GM23248 (cell line): ENCODE results near the gene CCDC146. TPM values are rescaled to one million over a fixed set of nuclear protein-coding genes. Genes with fewer than 3 reads are reported as not detected.
"Not testable (repeated sequence)": the region's sequence is repeated elsewhere in the genome, so short reads cannot be mapped to it uniquely, and the experiment has no call there.

ENCODE experiments used
- DNase-seq: peaks from one replicate; pipeline ENCODE4 v3.0.0-alpha.2; 2015
- H2AFZ ChIP-seq: fragments of 200-600 bp; sonication (generic); 2 replicates; pipeline ENCODE4 v1.6.1; 2016; ENCODE audit warnings: antibody characterized with exemption
- H3F3A ChIP-seq: fragments of 200-600 bp; sonication (generic); 2 replicates; pipeline ENCODE4 v1.6.1; 2016; ENCODE audit warnings: mild to moderate bottlenecking, antibody characterized with exemption, mixed run types; ENCODE audit not compliant: insufficient read depth
- H3K27ac ChIP-seq: fragments of 200-600 bp; sonication (generic); 2 replicates; pipeline ENCODE4 v1.5.1; 2016; ENCODE audit warnings: mild to moderate bottlenecking
- H3K27me3 ChIP-seq: fragments of 200-600 bp; sonication (generic); replicated peaks from 2 replicates; pipeline ENCODE4 v1.6.1; 2016; ENCODE audit warnings: mild to moderate bottlenecking; ENCODE audit not compliant: insufficient read depth
- H3K36me3 ChIP-seq: fragments of 200-600 bp; sonication (generic); 2 replicates; pipeline ENCODE4 v1.6.1; 2016; ENCODE audit warnings: low read depth, mild to moderate bottlenecking
- H3K4me1 ChIP-seq: fragments of 200-600 bp; sonication (generic); 2 replicates; pipeline ENCODE4 v1.6.1; 2016; ENCODE audit warnings: mild to moderate bottlenecking; ENCODE audit not compliant: insufficient read depth
- H3K4me2 ChIP-seq: fragments of 200-600 bp; sonication (generic); one replicate; pipeline ENCODE4 v1.6.1; 2016; ENCODE audit warnings: mild to moderate bottlenecking; ENCODE audit not compliant: unreplicated experiment
- H3K4me3 ChIP-seq: fragments of 200-600 bp; sonication (generic); 2 replicates; pipeline ENCODE4 v1.5.1; 2016; ENCODE audit warnings: mild to moderate bottlenecking
- H3K79me2 ChIP-seq: fragments of 200-600 bp; sonication (generic); 2 replicates; pipeline ENCODE4 v1.6.1; 2016; ENCODE audit warnings: mild to moderate bottlenecking; ENCODE audit not compliant: insufficient read depth
- H3K9ac ChIP-seq: fragments of 200-600 bp; sonication (generic); 2 replicates; pipeline ENCODE4 v1.6.1; 2016; ENCODE audit warnings: mild to moderate bottlenecking
- H3K9me2 ChIP-seq: fragments of 200-600 bp; sonication (generic); 2 replicates; pipeline ENCODE4 v1.6.1; 2016; ENCODE audit warnings: mixed run types, mild to moderate bottlenecking, moderate library complexity; ENCODE audit not compliant: insufficient read depth
- H3K9me3 ChIP-seq: fragments of 200-600 bp; sonication (generic); one replicate; pipeline ENCODE4 v1.6.1; 2017; ENCODE audit warnings: low read depth
- H4K20me1 ChIP-seq: fragments of 200-600 bp; sonication (generic); 2 replicates; pipeline ENCODE4 v1.6.0; 2016; ENCODE audit not compliant: insufficient read depth
- EZH2 ChIP-seq: fragments of 200-600 bp; sonication (generic); IDR thresholded peaks from 2 replicates; pipeline ENCODE4 v1.6.1; 2018; ENCODE audit warnings: antibody characterized with exemption, mild to moderate bottlenecking; ENCODE audit not compliant: insufficient read depth, poor library complexity, severe bottlenecking
- EZH2phosphoT487 ChIP-seq: fragments of 200-600 bp; sonication (generic); IDR thresholded peaks from 2 replicates; pipeline ENCODE4 v1.6.1; 2018; ENCODE audit warnings: antibody characterized with exemption, moderate library complexity, mild to moderate bottlenecking, low read depth; ENCODE audit not compliant: insufficient read depth
- WGBS, 2 experiments: methylation state at CpG; one replicate each; pipeline ENCODE4 v1.1.6; 2015 to 2017; ENCODE audit warnings: low lambda C conversion rate in 2 of 2, low coverage in 1 of 2; ENCODE audit errors: missing lambda C conversion rate in 2 of 2; 5-methylcytosine and 5-hydroxymethylcytosine counted together
- in situ Hi-C: fragments of 300-500 bp; cut with MboI; formaldehyde crosslinking; loops from 2 replicates; pipeline ENCODE4 v1.15.0; 2020
- polyA plus RNA-seq: library from polyadenylated mRNA; unstranded; fragments of >200 nt; fragmentation: Nextera tagmentation; extraction: Ambion mirVana; gene quantifications from 2 replicates; pipeline ENCODE4 v1.2.1, GENCODE V29; 2016
- total RNA-seq: library from RNA; depleted of rRNA; stranded (reverse); fragments of >200 nt; shearing (Covaris generic); gene quantifications from 2 replicates; pipeline ENCODE4 v1.2.3, GENCODE V29; 2014

CCDC146 gene
- total and polyA plus RNA-seq, 2 experiments from 2014 or later = 0.32 to 0.78 TPM

DNA sequence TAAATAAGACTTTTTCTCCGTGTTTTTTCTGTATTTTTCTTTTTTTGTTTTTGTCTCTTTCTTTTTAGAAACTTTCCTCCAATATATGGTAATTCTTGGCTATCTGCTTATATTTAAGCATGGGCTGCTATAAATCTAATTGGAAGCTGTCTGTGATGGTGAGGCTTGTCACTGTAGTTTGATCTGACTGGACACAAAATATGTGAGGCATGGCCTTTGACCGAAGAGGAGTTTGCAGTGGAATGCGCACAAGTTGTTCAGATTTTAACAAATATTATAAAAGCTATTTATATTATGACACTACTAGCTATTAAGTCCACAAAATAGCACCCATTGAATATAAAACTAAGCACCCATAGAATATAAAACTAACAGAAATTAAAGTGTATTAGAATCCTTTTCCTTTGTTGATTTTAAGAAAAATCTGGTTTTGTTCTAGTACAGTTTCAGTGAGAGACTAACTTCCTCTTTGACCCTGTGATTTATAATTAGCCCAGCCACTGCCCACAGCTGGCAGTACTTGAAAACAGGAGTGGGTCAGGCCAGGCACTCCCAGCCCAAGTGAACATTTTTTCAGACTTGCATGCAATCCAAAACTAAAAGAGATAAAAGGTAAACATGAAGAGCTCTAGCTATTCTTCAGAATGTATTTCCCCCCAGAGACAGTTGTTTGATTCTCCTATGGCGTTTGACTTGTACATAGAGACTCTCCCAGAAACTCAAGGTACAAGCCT, 147.1 kb downstream of the CCDC146 start:
- no peaks in the 10 kb centered on the region for H3K9me2 ChIP-seq
- in situ Hi-C loops = no loop called here
- TF ChIP-seq EZH2phosphoT487 = no peak
- no peak for TF ChIP-seq EZH2
- no peaks in the 10 kb centered on the region for H4K20me1 ChIP-seq
- no peak overlapping the region for H3K9ac ChIP-seq
- H3K36me3 ChIP-seq = no peaks in the 10 kb centered on the region
- H3F3A ChIP-seq = no peaks in the 10 kb centered on the region
- no peak overlapping the region for H3K4me2 ChIP-seq
- H3K79me2 ChIP-seq = no peaks in the 10 kb centered on the region
- no peak for DNase-seq
- no peak overlapping the region for H2AFZ ChIP-seq
- no peak overlapping the region for H3K4me3 ChIP-seq
- H3K9me3 ChIP-seq = no peaks in the 10 kb centered on the region
- no peak overlapping the region for H3K27ac ChIP-seq
- H3K4me1 ChIP-seq = no peaks in the 10 kb centered on the region
- WGBS, 2 experiments = 64 to 67% methylated on average over 4 of the region's 4 CpGs
- no peaks in the 10 kb centered on the region for H3K27me3 ChIP-seq

GRCh38 chr7:77270094-77270480, 147.7 kb downstream of the CCDC146 start:
- H3K4me3 ChIP-seq = no peak overlapping the region
- H3K9me3 ChIP-seq = no peaks in the 10 kb centered on the region
- in situ Hi-C loops = no loop called here
- TF ChIP-seq EZH2phosphoT487 = no peak
- TF ChIP-seq EZH2 = no peak
- no peak overlapping the region for H3K4me2 ChIP-seq
- WGBS, 2 experiments = 51 to 52% methylated on average over 1 of the region's 1 CpG
- no peaks in the 10 kb centered on the region for H3K36me3 ChIP-seq
- H3K9ac ChIP-seq = no peak overlapping the region
- no peaks in the 10 kb centered on the region for H3K79me2 ChIP-seq
- no peaks in the 10 kb centered on the region for H3K27me3 ChIP-seq
- H3K27ac ChIP-seq = no peak overlapping the region
- H3K4me1 ChIP-seq = no peaks in the 10 kb centered on the region
- H4K20me1 ChIP-seq = no peaks in the 10 kb centered on the region
- no peaks in the 10 kb centered on the region for H3F3A ChIP-seq
- DNase-seq = no peak
- no peaks in the 10 kb centered on the region for H3K9me2 ChIP-seq
- H2AFZ ChIP-seq = no peak overlapping the region

DNA sequence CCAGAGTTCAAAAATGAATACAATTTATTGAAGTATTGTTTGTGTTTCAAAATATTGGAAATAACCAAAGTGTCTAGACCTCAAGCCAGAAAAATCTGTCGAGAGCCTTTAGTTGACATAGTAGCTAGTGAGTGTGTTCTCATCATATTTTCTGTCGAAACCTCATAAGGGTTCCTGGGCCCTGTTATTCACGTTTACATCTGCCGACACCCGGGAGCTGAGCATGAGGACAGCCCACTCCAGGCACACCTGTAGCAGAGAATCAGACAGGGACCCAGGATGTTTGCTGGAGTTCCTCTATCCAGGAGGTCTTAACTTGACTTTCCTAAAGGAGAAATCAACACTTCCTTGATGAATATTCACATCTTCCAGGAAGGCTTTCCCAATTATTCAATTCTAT, 149.4 kb downstream of the CCDC146 start:
- H3K9me2 ChIP-seq = no peaks in the 10 kb centered on the region

DNA sequence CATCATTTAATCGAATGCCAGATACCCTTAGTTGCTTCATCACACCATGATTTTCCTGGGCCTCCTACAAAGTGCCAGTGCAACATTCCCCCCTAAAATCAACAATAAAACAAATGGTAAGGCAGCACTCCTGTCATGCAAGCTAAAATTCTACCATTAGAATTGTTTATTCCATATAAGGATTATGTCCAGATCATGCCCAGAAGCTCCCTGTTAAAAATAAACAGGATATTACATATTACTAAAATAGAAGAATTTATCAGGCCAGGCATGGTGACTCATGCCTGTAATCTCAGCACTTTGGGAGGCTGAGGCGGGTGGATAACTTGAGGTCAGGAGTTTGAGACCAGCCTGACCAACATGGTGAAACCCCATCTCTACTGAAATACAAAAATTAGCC, 153.2 kb downstream of the CCDC146 start:
- H3K27ac ChIP-seq, H3K9ac ChIP-seq, in situ Hi-C loops, H3K9me2 ChIP-seq, H3K4me3 ChIP-seq, H3K36me3 ChIP-seq, H2AFZ ChIP-seq, H3K79me2 ChIP-seq, H4K20me1 ChIP-seq, H3K9me3 ChIP-seq, H3K4me2 ChIP-seq, H3F3A ChIP-seq, H3K27me3 ChIP-seq, H3K4me1 ChIP-seq: not testable (repeated sequence)
- peak; percentile 15 for DNase-seq
- 84 to 93% methylated on average over 2 of the region's 2 CpGs for whole genome bisulfite sequencing, 2 experiments

More for the DNA sequence above, 149.4 kb downstream of the CCDC146 start:
- H3K4me2 ChIP-seq = no peak overlapping the region
- H3K27me3 ChIP-seq = no peaks in the 10 kb centered on the region
- H3K4me1 ChIP-seq = no peaks in the 10 kb centered on the region
- no peaks in the 10 kb centered on the region for H3F3A ChIP-seq
- no peak overlapping the region for H3K4me3 ChIP-seq
- DNase-seq = no peak
- no peaks in the 10 kb centered on the region for H3K79me2 ChIP-seq
- H3K36me3 ChIP-seq = no peaks in the 10 kb centered on the region
- H3K9me3 ChIP-seq = no peaks in the 10 kb centered on the region
- no peak overlapping the region for H3K9ac ChIP-seq
- no peaks in the 10 kb centered on the region for H4K20me1 ChIP-seq
- TF ChIP-seq EZH2 = no peak
- TF ChIP-seq EZH2phosphoT487 = no peak
- H2AFZ ChIP-seq = no peak overlapping the region
- no peak overlapping the region for H3K27ac ChIP-seq
- WGBS, 2 experiments = 84 to 89% methylated on average over 5 of the region's 5 CpGs
- in situ Hi-C loops = no loop called here

DNA sequence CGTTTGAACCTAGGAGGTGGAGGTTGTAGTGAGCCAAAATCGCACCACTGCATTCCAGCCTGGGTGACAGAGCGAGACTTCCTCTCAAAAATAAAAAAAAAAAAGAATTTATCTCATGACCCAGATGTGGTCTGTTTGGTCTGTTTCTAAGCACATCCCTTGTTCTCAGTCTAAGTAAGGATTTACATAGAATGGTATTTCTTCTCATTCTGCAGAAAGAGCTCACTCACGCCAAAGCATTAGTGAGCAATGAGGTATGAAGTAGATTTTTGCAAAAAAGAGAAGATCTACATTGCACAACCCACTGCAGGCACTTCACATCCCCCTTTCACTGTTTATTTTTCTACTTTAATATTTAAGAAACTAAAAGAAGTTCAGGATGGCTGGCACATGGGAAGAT, 153.7 kb downstream of the CCDC146 start:
- Histone ChIP-seq H3K4me1 (no peaks in the 10 kb centered on the region), H3K4me2 (no peak overlapping the region), H3K27ac (no peak overlapping the region), H3F3A (no peaks in the 10 kb centered on the region), H4K20me1 (no peaks in the 10 kb centered on the region), H3K9me2 (no peaks in the 10 kb centered on the region), H3K9ac (no peak overlapping the region), H2AFZ (no peak overlapping the region), H3K4me3 (no peak overlapping the region), H3K27me3 (no peaks in the 10 kb centered on the region), H3K36me3 (no peaks in the 10 kb centered on the region), H3K9me3 (no peaks in the 10 kb centered on the region), H3K79me2 (no peaks in the 10 kb centered on the region)
- 59 to 68% methylated on average over 4 of the region's 4 CpGs for WGBS, 2 experiments
- in situ Hi-C loops = no loop called here
- TF ChIP-seq EZH2phosphoT487 = no peak
- TF ChIP-seq EZH2 = no peak
- no peak for DNase-seq
